HG02642 (cell line): ENCODE data around the gene MAPT.
"Not testable (repeated sequence)": the region's sequence is repeated elsewhere in the genome, so short reads cannot be mapped to it uniquely, and the experiment has no call there.

Experiments
- ATAC-seq: cut with Tn5 transposase; IDR thresholded peaks from one replicate; pipeline ENCODE4 v1.9.1; 2021; ENCODE audit warnings: mild to moderate bottlenecking; ENCODE audit not compliant: unreplicated experiment, poor library complexity

Gene MAPT

GRCh38 chr17:45861165-45861564 is 33.2 kb upstream of the MAPT start:
- ATAC-seq = no peak

GRCh38 chr17:45862127-45862526 is 32.2 kb upstream of the MAPT start:
- ATAC-seq = not testable (repeated sequence)

- ATAC-seq = no peak
Observed at GRCh38 chr17:45863857-45864654, 30.3 kb upstream of the MAPT start.

- no peak for ATAC-seq
Observed at GRCh38 chr17:45867171-45867570, 27.2 kb upstream of the MAPT start.

GRCh38 chr17:45867702-45868101 is 26.7 kb upstream of the MAPT start:
- no peak for ATAC-seq

GRCh38 chr17:45868276-45868675 is 26.1 kb upstream of the MAPT start:
- no peak for ATAC-seq

- ATAC-seq = no peak
Observed at GRCh38 chr17:45869676-45870341, 24.5 kb upstream of the MAPT start.

GRCh38 chr17:45870342-45870974 is 23.9 kb upstream of the MAPT start:
- ATAC-seq = no peak

- no peak for ATAC-seq
Observed at GRCh38 chr17:45871718-45872117, 22.6 kb upstream of the MAPT start.

- no peak for ATAC-seq
Observed at GRCh38 chr17:45873728-45874127, 20.6 kb upstream of the MAPT start.

GRCh38 chr17:45874151-45874550 is 20.2 kb upstream of the MAPT start:
- no peak for ATAC-seq

GRCh38 chr17:45876539-45876938 is 17.8 kb upstream of the MAPT start:
- no peak for ATAC-seq

GRCh38 chr17:45877467-45877866 is 16.9 kb upstream of the MAPT start:
- ATAC-seq = no peak

GRCh38 chr17:45883063-45883462 is 11.3 kb upstream of the MAPT start:
- ATAC-seq = no peak

- no peak for ATAC-seq
Observed at GRCh38 chr17:45886852-45887251, 7.5 kb upstream of the MAPT start.

- ATAC-seq = no peak
Observed at GRCh38 chr17:45888392-45888791, 6.0 kb upstream of the MAPT start.

GRCh38 chr17:45889579-45889978 is 4.8 kb upstream of the MAPT start:
- ATAC-seq = no peak

GRCh38 chr17:45893725-45894021 is 681 bp upstream of the MAPT start:
- no peak for ATAC-seq

- ATAC-seq = no peak
Observed at GRCh38 chr17:45895304-45895968, 1.1 kb downstream of the MAPT start.

GRCh38 chr17:45895969-45896785 is 1.8 kb downstream of the MAPT start:
- ATAC-seq = no peak
